Measurements from ENCODE around the gene PIP5K1A.
"Not testable (repeated sequence)": the region's sequence is repeated elsewhere in the genome, so short reads cannot be mapped to it uniquely, and the experiment has no call there.

DNA sequence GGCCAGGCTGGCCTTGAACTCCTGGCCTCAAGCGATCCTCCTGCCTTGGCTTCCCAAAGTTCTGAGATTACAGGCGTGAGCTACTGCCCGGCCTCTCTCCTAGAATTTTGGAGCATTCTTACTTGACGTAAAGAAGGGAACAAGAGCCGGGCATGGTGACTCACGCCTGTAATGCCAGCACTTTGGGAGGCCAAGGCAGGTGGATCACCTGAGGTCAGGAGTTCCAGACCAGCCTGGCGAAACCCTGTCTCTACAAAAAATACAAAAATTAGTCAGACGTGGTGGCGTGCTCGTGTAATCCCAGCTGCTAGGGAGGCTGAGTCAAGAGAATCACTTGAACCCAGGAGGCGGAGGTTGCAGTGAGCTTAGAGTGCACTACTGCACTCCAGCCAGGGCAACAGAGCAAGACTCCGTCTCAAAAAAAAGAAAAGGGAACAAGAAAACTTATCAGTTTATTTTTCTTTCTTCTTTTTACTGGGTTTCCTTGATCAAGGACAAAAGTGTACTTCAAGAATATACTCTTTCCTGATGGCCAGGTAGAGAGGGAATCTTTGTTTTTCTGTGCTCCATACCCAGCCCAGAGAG, 7.1 kb downstream of the PIP5K1A start:
- TF ChIP-seq, protein P1, sequence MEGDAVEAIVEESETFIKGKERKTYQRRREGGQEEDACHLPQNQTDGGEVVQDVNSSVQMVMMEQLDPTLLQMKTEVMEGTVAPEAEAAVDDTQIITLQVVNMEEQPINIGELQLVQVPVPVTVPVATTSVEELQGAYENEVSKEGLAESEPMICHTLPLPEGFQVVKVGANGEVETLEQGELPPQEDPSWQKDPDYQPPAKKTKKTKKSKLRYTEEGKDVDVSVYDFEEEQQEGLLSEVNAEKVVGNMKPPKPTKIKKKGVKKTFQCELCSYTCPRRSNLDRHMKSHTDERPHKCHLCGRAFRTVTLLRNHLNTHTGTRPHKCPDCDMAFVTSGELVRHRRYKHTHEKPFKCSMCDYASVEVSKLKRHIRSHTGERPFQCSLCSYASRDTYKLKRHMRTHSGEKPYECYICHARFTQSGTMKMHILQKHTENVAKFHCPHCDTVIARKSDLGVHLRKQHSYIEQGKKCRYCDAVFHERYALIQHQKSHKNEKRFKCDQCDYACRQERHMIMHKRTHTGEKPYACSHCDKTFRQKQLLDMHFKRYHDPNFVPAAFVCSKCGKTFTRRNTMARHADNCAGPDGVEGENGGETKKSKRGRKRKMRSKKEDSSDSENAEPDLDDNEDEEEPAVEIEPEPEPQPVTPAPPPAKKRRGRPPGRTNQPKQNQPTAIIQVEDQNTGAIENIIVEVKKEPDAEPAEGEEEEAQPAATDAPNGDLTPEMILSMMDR (tag by site-specific recombination; IDR thresholded peaks at IDR 0.05), result not testable (repeated sequence)
- not testable (repeated sequence) for TF ChIP-seq ZNF311 (tag by site-specific recombination; IDR thresholded peaks at IDR 0.05; ENCODE audit: borderline replicate concordance); TRIM28 (IDR thresholded peaks at IDR 0.05; ENCODE audit: borderline replicate concordance, low read length); SP2 (tag by site-specific recombination; IDR thresholded peaks at IDR 0.05); ZNF843 (tag by site-specific recombination; IDR thresholded peaks at IDR 0.05)
